Natural killer cell (primary cell): ENCODE results near the gene BAG5. TPM values are rescaled to one million over a fixed set of nuclear protein-coding genes. Genes with fewer than 3 reads are reported as not detected.

Source experiments
- ATAC-seq, 3 donors: fragments of 150-1000 bp in 2 of 3; fragments of 200-7000 bp in 1 of 3; cut with Tn5 transposase; 1 replicate in 1 of 3; 2 replicates in 2 of 3; pipeline ENCODE4 v1.10.0; 2021; ENCODE audit warnings: mild to moderate bottlenecking in 2 of 3, moderate library complexity in 2 of 3
- DNase-seq, 2 donors: peaks; one replicate each; pipeline versions ENCODE4 v3.0.0 to v3.0.0-alpha.2; 2013 to 2021; ENCODE audit warnings: mixed read lengths in 1 of 2
- H3K27ac ChIP-seq: one replicate; pipeline ENCODE4 v1.5.1; 2013; ENCODE audit warnings: mild to moderate bottlenecking, low read length
- H3K27me3 ChIP-seq: one replicate; pipeline ENCODE4 v1.6.1; 2013; ENCODE audit warnings: low read length; ENCODE audit not compliant: control insufficient read depth, insufficient read depth
- H3K36me3 ChIP-seq: one replicate; pipeline ENCODE4 v1.6.1; 2013; ENCODE audit warnings: low read length; ENCODE audit not compliant: control insufficient read depth, insufficient read depth
- H3K4me1 ChIP-seq: one replicate; pipeline ENCODE4 v1.6.1; 2013; ENCODE audit warnings: low read length; ENCODE audit not compliant: control insufficient read depth, insufficient read depth
- H3K4me3 ChIP-seq: one replicate; pipeline ENCODE4 v1.5.1; 2013; ENCODE audit warnings: low read length
- H3K9me3 ChIP-seq: one replicate; pipeline ENCODE4 v1.6.1; 2013; ENCODE audit warnings: low read length; ENCODE audit not compliant: control insufficient read depth, insufficient read depth
- H3K27ac Mint-ChIP-seq, 2 donors: one replicate each; pipeline ENCODE4 v1.8.0; 2022; ENCODE audit warnings: mild to moderate bottlenecking in 2 of 2, mixed read lengths in 2 of 2, moderate library complexity in 1 of 2
- H3K27me3 Mint-ChIP-seq, 2 donors: one replicate each; pipeline ENCODE4 v1.8.0; 2022; ENCODE audit warnings: low read depth in 2 of 2, mixed read lengths in 2 of 2
- H3K36me3 Mint-ChIP-seq: one replicate; pipeline ENCODE4 v1.8.0; 2022; ENCODE audit warnings: mixed read lengths
- H3K4me1 Mint-ChIP-seq, 2 donors: one replicate each; pipeline ENCODE4 v1.8.0; 2022; ENCODE audit warnings: mixed read lengths in 2 of 2
- H3K4me3 Mint-ChIP-seq: one replicate; pipeline ENCODE4 v1.8.0; 2022; ENCODE audit warnings: mild to moderate bottlenecking, moderate library complexity, mixed read lengths
- H3K9me3 Mint-ChIP-seq, 2 donors: one replicate each; pipeline ENCODE4 v1.8.0; 2022; ENCODE audit warnings: mixed read lengths in 2 of 2
- CTCF ChIP-seq: fragments of 200-600 bp; IDR thresholded peaks from one replicate; pipeline ENCODE4 v1.8.0; 2022; ENCODE audit warnings: antibody characterized with exemption
- WGBS: methylation state at CpG from one replicate; pipeline ENCODE4 v1.1.7; 2013; ENCODE audit warnings: missing lambda C conversion rate; ENCODE audit not compliant: insufficient coverage; 5-methylcytosine and 5-hydroxymethylcytosine counted together
- intact Hi-C: fragments of 100-400 bp; cut with micrococcal nuclease; formaldehyde crosslinking; loops from one replicate; pipeline ENCODE4 v1.14.2; 2022
- total RNA-seq, 4 donors: library from RNA; stranded (reverse); fragments of 120-200 nt in 1 of 4; gene quantifications; one replicate each; pipeline versions ENCODE4 v1.2.3 to v1.2.4, GENCODE V29; 2013 to 2022

The BAG5 gene
- total RNA-seq, 3 donors from 2014 or later (not counting 1 experiment from before 2014, with no cell fraction given): 36.1 to 48.0 (median 47.0) TPM

DNA sequence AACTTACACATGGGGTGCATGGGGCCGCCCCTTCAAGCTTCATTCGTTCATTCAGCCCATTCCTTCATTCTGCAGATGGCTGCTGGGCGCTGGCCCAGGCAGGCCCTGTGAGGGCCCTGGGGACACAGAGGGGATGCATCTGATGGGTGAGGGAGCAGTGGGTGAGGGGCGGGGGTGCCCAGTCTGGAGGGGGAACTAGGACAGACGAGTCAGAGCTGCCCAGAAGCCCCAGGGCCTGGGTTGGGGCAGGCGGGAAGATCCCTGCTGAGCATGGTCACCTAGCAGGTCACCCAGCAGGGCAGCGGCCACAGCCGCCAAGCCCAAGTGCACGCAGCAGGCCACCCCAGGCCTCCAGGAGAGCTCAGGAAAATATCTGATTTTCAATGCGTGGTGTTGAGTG, 19.3 kb downstream of the BAG5 start:
- Mint-ChIP-seq H3K27me3 (peaks cover 0 to 2% of the 10 kb centered on the region in 2 donors), H3K36me3 (no peaks in the 10 kb centered on the region), H3K4me1 (peaks cover 0 to 5% of the 10 kb centered on the region in 2 donors), H3K9me3 (no peaks in the 10 kb centered on the region), H3K4me3 (no peak overlapping the region), H3K27ac (no peak overlapping the region)
- intact Hi-C loops: no loop called here
- no peak for TF ChIP-seq CTCF
- Histone ChIP-seq H3K9me3 (no peaks in the 10 kb centered on the region), H3K36me3 (no peaks in the 10 kb centered on the region), H3K27ac (no peak overlapping the region), H3K4me3 (no peak overlapping the region), H3K27me3 (no peaks in the 10 kb centered on the region), H3K4me1 (peaks cover 8% of the 10 kb centered on the region)
- 87% methylated on average over 9 of the region's 10 CpGs for WGBS
- no peak for DNase-seq
- ATAC-seq: no peak

DNA sequence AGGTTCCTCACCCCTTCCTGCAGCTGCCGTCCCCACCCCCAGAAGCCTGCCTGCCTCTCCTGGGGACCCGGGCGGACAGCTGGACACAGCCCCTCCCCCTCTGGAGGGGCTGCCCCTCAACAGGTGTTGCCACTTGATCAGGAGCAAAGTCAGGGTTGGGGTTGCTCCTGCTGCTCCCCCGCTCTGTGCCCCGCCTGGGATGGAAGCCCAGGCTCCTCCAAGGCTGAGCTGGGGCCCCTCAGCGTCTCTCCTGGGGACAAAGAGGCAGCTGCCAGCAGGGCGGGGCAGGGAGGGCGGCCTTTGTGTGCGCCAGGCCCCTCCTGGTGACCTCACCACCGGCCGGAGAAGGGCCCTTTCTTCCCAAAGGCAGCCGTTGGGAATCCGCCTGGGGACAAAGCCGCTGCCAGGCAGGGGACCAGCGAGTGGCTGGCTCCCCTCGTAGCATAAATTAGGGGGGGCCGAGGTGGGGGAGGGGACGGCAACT, 19.8 kb downstream of the BAG5 start:
- TF ChIP-seq CTCF: no peak
- Histone ChIP-seq H3K9me3 (no peaks in the 10 kb centered on the region), H3K27ac (no peak overlapping the region), H3K36me3 (no peaks in the 10 kb centered on the region), H3K4me1 (peaks cover 8% of the 10 kb centered on the region), H3K27me3 (no peaks in the 10 kb centered on the region), H3K4me3 (no peak overlapping the region)
- no peaks in the 10 kb centered on the region for H3K9me3 Mint-ChIP-seq
- ATAC-seq (no peak), DNase-seq (no peak)
- H3K36me3 Mint-ChIP-seq: no peaks in the 10 kb centered on the region
- H3K4me1 Mint-ChIP-seq: peaks cover 0 to 5% of the 10 kb centered on the region in 2 donors
- 71% methylated on average over 18 of the region's 18 CpGs for WGBS
- intact Hi-C loops: no loop called here
- H3K27ac Mint-ChIP-seq: no peak overlapping the region
- peaks cover 0 to 2% of the 10 kb centered on the region in 2 donors for H3K27me3 Mint-ChIP-seq
- H3K4me3 Mint-ChIP-seq: no peak overlapping the region

DNA sequence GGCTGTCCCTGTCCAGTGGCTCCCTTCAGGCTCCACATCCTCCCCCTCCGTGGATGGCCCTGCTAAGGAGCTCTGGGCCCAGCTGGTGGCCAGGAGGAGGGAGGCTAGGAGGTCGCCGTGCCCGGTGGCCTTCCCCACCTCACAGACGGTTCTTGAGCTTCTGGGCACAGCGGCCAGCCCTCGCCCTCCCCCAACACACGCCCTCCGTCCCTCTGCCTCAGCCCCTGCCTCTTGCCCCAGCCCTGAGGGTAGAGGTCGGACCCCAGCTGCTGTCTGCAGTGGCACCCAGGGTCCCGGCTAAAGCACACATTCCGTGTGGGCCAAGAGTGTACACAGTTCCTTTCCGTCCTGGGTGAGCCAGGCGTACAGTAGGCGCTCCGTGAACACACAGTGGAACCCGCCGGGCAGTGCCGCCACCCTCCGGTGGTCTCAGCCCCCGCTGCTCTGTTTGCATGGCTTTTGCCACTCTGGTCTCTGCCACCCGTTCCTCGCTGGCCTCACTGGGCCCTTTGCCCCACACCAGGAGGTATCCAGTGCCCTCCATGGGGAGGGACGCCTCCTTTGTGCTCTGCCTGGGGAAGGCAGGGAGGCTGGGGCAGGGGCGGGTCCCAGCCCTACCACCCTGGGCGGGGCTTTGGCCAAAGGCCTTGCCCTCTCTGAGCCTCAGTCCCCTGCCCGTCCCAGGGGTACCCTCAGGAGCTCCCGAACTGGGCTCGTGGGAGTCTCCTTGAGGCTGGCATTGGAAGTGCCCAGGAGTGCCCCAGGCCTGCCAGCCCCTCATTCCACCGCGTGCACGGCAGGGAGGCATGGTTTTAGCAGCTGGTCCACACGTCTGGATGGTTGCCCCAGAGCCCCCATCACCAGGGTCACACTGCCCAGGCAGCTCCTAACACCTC, 20.5 kb downstream of the BAG5 start:
- Mint-ChIP-seq H3K27ac (no peak overlapping the region), H3K4me1 (peaks cover 0 to 5% of the 10 kb centered on the region in 2 donors), H3K36me3 (no peaks in the 10 kb centered on the region), H3K9me3 (no peaks in the 10 kb centered on the region), H3K4me3 (no peak overlapping the region), H3K27me3 (peaks cover 0 to 2% of the 10 kb centered on the region in 2 donors)
- no peaks in the 10 kb centered on the region for H3K9me3 ChIP-seq
- H3K27ac ChIP-seq: no peak overlapping the region
- no peaks in the 10 kb centered on the region for H3K36me3 ChIP-seq
- H3K27me3 ChIP-seq: no peaks in the 10 kb centered on the region
- WGBS: 86% methylated on average over 33 of the region's 33 CpGs
- H3K4me1 ChIP-seq: peaks cover 7% of the 10 kb centered on the region
- intact Hi-C loops: no loop called here
- H3K4me3 ChIP-seq: no peak overlapping the region
- TF ChIP-seq CTCF: no peak
- DNase-seq (no peak), ATAC-seq (no peak)
